OCI-LY3 (cell line): ENCODE results near the gene IMMT.

Experiments used
- CTCF ChIP-seq: fragments of 200-600, 300-600 bp; sonication (generic); IDR thresholded peaks from 2 replicates; pipeline ENCODE4 v1.5.1; 2014; ENCODE audit warnings: antibody characterized with exemption, low read length, low read depth
- EZH2phosphoT487 ChIP-seq: fragments of 200-600 bp; shearing (Covaris generic); IDR thresholded peaks from 2 replicates; pipeline ENCODE4 v1.6.1; 2018; ENCODE audit warnings: antibody characterized with exemption, mixed run types, low read depth

GRCh38 chr2:86107031-86107430, 88.2 kb downstream of the IMMT start:
- TF ChIP-seq CTCF = no peak
- TF ChIP-seq EZH2phosphoT487 = no peak
